Hepatocyte (in vitro differentiated cells): ENCODE data around the gene IL22RA1.

Experiments used
- EZH2 ChIP-seq: fragments of 200-600 bp; sonication (generic); IDR thresholded peaks from 2 replicates; pipeline ENCODE4 v1.6.1; 2016; ENCODE audit warnings: antibody characterized with exemption, mild to moderate bottlenecking, borderline replicate concordance
- TF ChIP-seq, protein P1 (sequence below): fragments of 200-600 bp; sonication (generic); IDR thresholded peaks from 2 replicates; pipeline ENCODE4 v1.5.1; 2016; ENCODE audit warnings: antibody characterized with exemption, mild to moderate bottlenecking; ENCODE audit not compliant: poor library complexity

- TF ChIP-seq, protein P1, sequence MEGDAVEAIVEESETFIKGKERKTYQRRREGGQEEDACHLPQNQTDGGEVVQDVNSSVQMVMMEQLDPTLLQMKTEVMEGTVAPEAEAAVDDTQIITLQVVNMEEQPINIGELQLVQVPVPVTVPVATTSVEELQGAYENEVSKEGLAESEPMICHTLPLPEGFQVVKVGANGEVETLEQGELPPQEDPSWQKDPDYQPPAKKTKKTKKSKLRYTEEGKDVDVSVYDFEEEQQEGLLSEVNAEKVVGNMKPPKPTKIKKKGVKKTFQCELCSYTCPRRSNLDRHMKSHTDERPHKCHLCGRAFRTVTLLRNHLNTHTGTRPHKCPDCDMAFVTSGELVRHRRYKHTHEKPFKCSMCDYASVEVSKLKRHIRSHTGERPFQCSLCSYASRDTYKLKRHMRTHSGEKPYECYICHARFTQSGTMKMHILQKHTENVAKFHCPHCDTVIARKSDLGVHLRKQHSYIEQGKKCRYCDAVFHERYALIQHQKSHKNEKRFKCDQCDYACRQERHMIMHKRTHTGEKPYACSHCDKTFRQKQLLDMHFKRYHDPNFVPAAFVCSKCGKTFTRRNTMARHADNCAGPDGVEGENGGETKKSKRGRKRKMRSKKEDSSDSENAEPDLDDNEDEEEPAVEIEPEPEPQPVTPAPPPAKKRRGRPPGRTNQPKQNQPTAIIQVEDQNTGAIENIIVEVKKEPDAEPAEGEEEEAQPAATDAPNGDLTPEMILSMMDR, result no peak
- no peak for TF ChIP-seq EZH2
Observed at GRCh38 chr1:24172598-24172997, 29.7 kb upstream of the IL22RA1 start.
